ENCODE results near the gene RIPOR1. TPM values are rescaled to one million over a fixed set of nuclear protein-coding genes. Genes with fewer than 3 reads are reported as not detected.

Gene RIPOR1
- total RNA-seq, 1 experiment from 2014 or later = 9.0 TPM

Other genes with a start within 250 kb of the RIPOR1 start
- gene PLEKHG4, start 249.3 kb upstream of the RIPOR1 start, total RNA-seq (2014; rRNA removed; shearing (Covaris generic)) = 2.9 and 4.9 TPM in 2 replicates
- gene KCTD19, start 202.1 kb upstream of the RIPOR1 start, total RNA-seq (2014; rRNA removed; shearing (Covaris generic)) = not detected in 2 replicates
- gene LRRC36, start 202.0 kb upstream of the RIPOR1 start, total RNA-seq (2014; rRNA removed; shearing (Covaris generic)) = not detected in 2 replicates
- gene TPPP3, start 135.3 kb upstream of the RIPOR1 start, total RNA-seq (2014; rRNA removed; shearing (Covaris generic)) = 0.24 and 0.29 TPM in 2 replicates
- 1.4 and 2.0 TPM in 2 replicates for gene ZDHHC1, start 112.4 kb upstream of the RIPOR1 start, total RNA-seq (2014; rRNA removed; shearing (Covaris generic))
- not detected in 2 replicates for gene HSD11B2, start 97.7 kb upstream of the RIPOR1 start, total RNA-seq (2014; rRNA removed; shearing (Covaris generic))
- gene ATP6V0D1, start 47.7 kb upstream of the RIPOR1 start, total RNA-seq (2014; rRNA removed; shearing (Covaris generic)) = 121 and 141 TPM in 2 replicates
- gene AGRP, start 45.3 kb upstream of the RIPOR1 start, total RNA-seq (2014; rRNA removed; shearing (Covaris generic)) = not detected in 2 replicates
- 27.9 and 29.6 TPM in 2 replicates for gene CTCF, start 33.7 kb downstream of the RIPOR1 start, total RNA-seq (2014; rRNA removed; shearing (Covaris generic))
- gene CARMIL2, start 116.3 kb downstream of the RIPOR1 start, total RNA-seq (2014; rRNA removed; shearing (Covaris generic)) = 0.10 and 0.12 TPM in 2 replicates
- 42.8 and 47.2 TPM in 2 replicates for gene ACD, start 131.4 kb downstream of the RIPOR1 start, total RNA-seq (2014; rRNA removed; shearing (Covaris generic))
- gene PARD6A, start 132.1 kb downstream of the RIPOR1 start, total RNA-seq (2014; rRNA removed; shearing (Covaris generic)) = 1.6 and 1.9 TPM in 2 replicates
- 13.6 and 14.8 TPM in 2 replicates for gene ENKD1, start 137.9 kb downstream of the RIPOR1 start, total RNA-seq (2014; rRNA removed; shearing (Covaris generic))
- 6.4 and 7.5 TPM in 2 replicates for gene C16orf86, start 138.0 kb downstream of the RIPOR1 start, total RNA-seq (2014; rRNA removed; shearing (Covaris generic))
- 11.1 and 12.4 TPM in 2 replicates for gene GFOD2, start 190.5 kb downstream of the RIPOR1 start, total RNA-seq (2014; rRNA removed; shearing (Covaris generic))